Endothelial cell of umbilical vein (primary cell): Measurements from ENCODE around the gene SLC25A23. TPM values are rescaled to one million over a fixed set of nuclear protein-coding genes. Genes with fewer than 3 reads are reported as not detected.

Experiments
- BruUV-seq: library from RNA; stranded (reverse); fragments of 400-500 nt; replicated peaks from 2 replicates; lab custom pipeline; 2021; lab: Mats Ljungman, UMichigan
- CTCF ChIA-PET: fragments of 300-600, 350-600 bp; sonication (Branson Sonifier 250); formaldehyde crosslinking; loops from one replicate; lab custom pipeline; 2021; ENCODE audit warnings: antibody characterized with exemption, inconsistent platforms; lab: Charles Lee
- POLR2A ChIA-PET: fragments of 300-600, 350-600 bp; sonication (Branson Sonifier 250); formaldehyde crosslinking; loops from one replicate; lab custom pipeline; 2021; ENCODE audit warnings: antibody characterized with exemption, inconsistent platforms; lab: Charles Lee
- DNase-seq: peaks from one replicate; pipeline ENCODE4 v3.0.0-alpha.2; 2011; ENCODE audit warnings: low read depth, low spot score
- FAIRE-seq: peaks from 2 replicates; lab custom pipeline; 2011; peaks lifted over from hg19 to GRCh38; lab: Jason Lieb, UNC
- H2AFZ ChIP-seq: 2 replicates; pipeline ENCODE4 v1.6.0; 2012; ENCODE audit warnings: low read depth, low read length, control low read depth, inconsistent platforms
- H3K27ac ChIP-seq: 2 replicates; pipeline ENCODE4 v1.5.1; 2011; ENCODE audit warnings: low read depth, mild to moderate bottlenecking, control low read depth, low read length, moderate library complexity; ENCODE audit not compliant: insufficient read depth
- H3K27me3 ChIP-seq, 2 experiments: 2 replicates each; pipeline versions ENCODE4 v1.6.0 to v1.6.1; 2011; ENCODE audit warnings: low read length in 2 of 2, mixed read lengths in 1 of 2; ENCODE audit not compliant: control insufficient read depth in 2 of 2, insufficient read depth in 2 of 2
- H3K36me3 ChIP-seq, 2 experiments: 2 replicates in 1 of 2; 3 replicates in 1 of 2; pipeline ENCODE4 v1.5.1; 2011; ENCODE audit warnings: low read length in 2 of 2, mild to moderate bottlenecking in 1 of 2, moderate library complexity in 1 of 2; ENCODE audit not compliant: control insufficient read depth in 2 of 2, insufficient read depth in 2 of 2; ENCODE audit errors: extremely low read depth in 1 of 2
- H3K4me1 ChIP-seq: 3 replicates; pipeline ENCODE4 v1.5.1; 2011; ENCODE audit warnings: mild to moderate bottlenecking, low read length; ENCODE audit not compliant: control insufficient read depth, insufficient read depth; ENCODE audit errors: extremely low read depth
- H3K4me2 ChIP-seq: 2 replicates; pipeline ENCODE4 v1.6.1; 2011; ENCODE audit warnings: low read length, control low read depth, mixed read lengths; ENCODE audit not compliant: insufficient read depth
- H3K4me3 ChIP-seq, 3 experiments: fragments of 200-600 bp in 1 of 3; sonication (generic), shearing (Covaris generic) in 1 of 3; replicated peaks in 1 of 3; 2 replicates each; pipeline ENCODE4 v1.5.1; 2011 to 2016; ENCODE audit warnings: control low read depth in 3 of 3, low read length in 3 of 3, mild to moderate bottlenecking in 2 of 3, inconsistent platforms in 1 of 3, low read depth in 1 of 3, moderate library complexity in 1 of 3; ENCODE audit not compliant: insufficient read depth in 1 of 3
- H3K79me2 ChIP-seq: 2 replicates; pipeline ENCODE4 v1.6.0; 2012; ENCODE audit warnings: low read length, inconsistent platforms; ENCODE audit not compliant: control insufficient read depth, insufficient read depth
- H3K9ac ChIP-seq: replicated peaks from 2 replicates; pipeline ENCODE3; 2011; ENCODE audit warnings: low read length, control low read depth; ENCODE audit not compliant: insufficient read depth; ENCODE audit errors: extremely low read depth
- H3K9me1 ChIP-seq: replicated peaks from 3 replicates; pipeline ENCODE4 v1.6.0; 2011; ENCODE audit warnings: mild to moderate bottlenecking, low read length; ENCODE audit not compliant: control insufficient read depth, insufficient read depth; ENCODE audit errors: extremely low read depth
- H3K9me3 ChIP-seq: replicated peaks from 2 replicates; pipeline ENCODE4 v1.5.1; 2012; ENCODE audit warnings: low read length, inconsistent platforms; ENCODE audit not compliant: control insufficient read depth, insufficient read depth
- H4K20me1 ChIP-seq: replicated peaks from 2 replicates; pipeline ENCODE3; 2011; ENCODE audit warnings: mild to moderate bottlenecking, low read length; ENCODE audit not compliant: control insufficient read depth, insufficient read depth; ENCODE audit errors: extremely low read depth
- EZH2 ChIP-seq: IDR thresholded peaks from 2 replicates; pipeline ENCODE4 v1.6.1; 2012; ENCODE audit warnings: borderline replicate concordance, low read depth, mild to moderate bottlenecking, moderate library complexity, low read length, inconsistent platforms; ENCODE audit not compliant: severe bottlenecking
- FOS ChIP-seq: IDR thresholded peaks from 2 replicates; pipeline ENCODE4 v1.6.1; 2011; ENCODE audit warnings: mild to moderate bottlenecking, low read length, moderate library complexity, borderline replicate concordance; ENCODE audit not compliant: insufficient read depth
- GATA2 ChIP-seq: IDR thresholded peaks from 2 replicates; pipeline ENCODE4 v1.7.0; 2011; ENCODE audit warnings: low read depth, mild to moderate bottlenecking, moderate library complexity, mixed read lengths, low read length; ENCODE audit not compliant: insufficient read length, insufficient read depth
- JUN ChIP-seq: IDR thresholded peaks from 2 replicates; pipeline ENCODE4 v1.6.1; 2011; ENCODE audit warnings: borderline replicate concordance, low read depth; ENCODE audit not compliant: insufficient read length, insufficient read depth
- MAX ChIP-seq: IDR thresholded peaks from 2 replicates; pipeline ENCODE4 v1.6.1; 2011; ENCODE audit not compliant: insufficient read depth, insufficient read length
- MYC ChIP-seq: IDR thresholded peaks from one replicate; pipeline ENCODE4 v1.6.1; 2011; ENCODE audit warnings: mild to moderate bottlenecking, low read depth, low read length
- POLR2A ChIP-seq: IDR thresholded peaks from 2 replicates; pipeline ENCODE4 v1.6.1; 2012; ENCODE audit warnings: low read depth, mild to moderate bottlenecking, control low read depth, low read length
- POLR2AphosphoS5 ChIP-seq: IDR thresholded peaks from 2 replicates; pipeline ENCODE4 v1.6.1; 2012; ENCODE audit warnings: low read depth, mild to moderate bottlenecking, control low read depth, low read length, moderate library complexity; ENCODE audit not compliant: insufficient read depth
- dilution Hi-C: fragments of 300-500 bp; cut with MboI; formaldehyde crosslinking; loops from one replicate; pipeline ENCODE4 v1.15.0; 2019; ENCODE audit warnings: low sequenced_read_pairs; ENCODE audit not compliant: extremely low pct_ligation_motif_present
- intact Hi-C: fragments of 100-400 bp; cut with micrococcal nuclease; formaldehyde crosslinking; loops from one replicate; pipeline ENCODE4 v1.10.0; 2022
- polyA plus RNA-seq, 4 experiments: library from polyadenylated mRNA; depleted of rRNA in 3 of 4; stranded (reverse) in 3 of 4; unstranded in 1 of 4; fragments of >200 nt; gene quantifications; 2 replicates each; pipeline versions ENCODE4 v1.2.1 to v1.2.3, GENCODE V29; 2011 to 2012; ENCODE audit warnings: missing spikeins in 1 of 4
- total RNA-seq: library from RNA; stranded (reverse); gene quantifications from 2 replicates; pipeline ENCODE4 v1.2.3, GENCODE V29; 2021
- TF ChIP-seq, protein P1 (sequence below), 2 donors: IDR thresholded peaks; 1 replicate in 1 of 2; 2 replicates in 1 of 2; pipeline ENCODE4 v1.5.1; 2011; ENCODE audit warnings: low read length in 2 of 2, mild to moderate bottlenecking in 2 of 2, moderate library complexity in 2 of 2, control low read depth in 1 of 2, inconsistent platforms in 1 of 2, low read depth in 1 of 2; ENCODE audit not compliant: insufficient read depth in 1 of 2; ENCODE audit errors: extremely low read depth in 1 of 2

Gene SLC25A23
- total and polyA plus RNA-seq, 2 donors (not counting 3 experiments of a cell fraction or from before 2014, with no cell fraction given) = 12.8 to 33.5 TPM

DNA sequence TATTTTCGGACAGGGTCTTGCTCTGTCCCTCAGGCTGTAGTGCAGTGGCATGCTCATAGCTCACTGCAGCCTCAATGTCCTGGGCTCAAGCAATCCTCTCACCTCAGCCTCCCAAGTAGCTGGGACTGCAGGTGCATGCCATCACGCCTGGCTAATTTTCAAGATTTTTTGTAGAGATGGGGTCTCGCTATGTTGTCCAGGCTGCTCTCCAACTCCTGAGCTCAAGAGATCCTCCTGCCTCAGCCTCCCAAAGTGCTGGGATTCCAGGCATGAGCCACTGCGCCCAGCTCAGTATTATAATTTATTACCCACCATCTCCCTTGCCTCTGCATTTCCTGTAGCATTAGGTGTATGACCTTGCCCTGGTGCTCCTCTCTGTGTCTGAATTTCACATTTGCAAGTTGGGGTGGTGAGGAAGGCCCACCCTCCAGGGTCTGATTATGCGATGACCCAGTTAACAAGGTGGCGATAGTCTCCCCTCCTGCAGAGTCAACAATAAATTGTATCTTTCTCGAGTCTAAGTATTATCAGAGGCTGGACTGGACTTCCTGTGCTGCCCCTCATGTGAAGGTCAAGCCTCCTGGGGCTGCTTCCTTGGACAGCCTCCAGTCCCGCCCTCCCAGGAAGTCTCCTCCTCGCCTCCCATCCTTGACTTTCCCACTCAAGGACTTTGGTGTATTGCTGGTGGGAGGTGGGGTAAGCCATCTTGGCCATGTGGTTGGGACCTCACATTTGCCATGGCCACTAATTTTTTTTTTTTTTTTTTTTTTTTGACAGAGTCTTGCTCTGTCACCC is 44.0 kb upstream of the SLC25A23 start:
- H3K4me2 ChIP-seq = no peak overlapping the region
- no peak for TF ChIP-seq POLR2A
- TF ChIP-seq MYC = no peak
- intact Hi-C loops = no loop called here
- no peak overlapping the region for H3K27ac ChIP-seq
- no peak for FAIRE-seq
- no peak overlapping the region for H3K4me3 ChIP-seq
- CTCF ChIA-PET = interaction anchor here (1.1 kb wide), 1 partner anchor 21 kb away, joined by 3 read pairs; no protein-coding TSS in a partner anchor
- no peak for DNase-seq
- POLR2A ChIA-PET = no interaction called here
- H3K36me3 ChIP-seq = no peaks in the 10 kb centered on the region
- no peaks in the 10 kb centered on the region for H3K79me2 ChIP-seq
- no peaks in the 10 kb centered on the region for H3K9me3 ChIP-seq
- H2AFZ ChIP-seq = no peak overlapping the region
- no peaks in the 10 kb centered on the region for H3K4me1 ChIP-seq
- dilution Hi-C loops = no loop called here
- no peaks in the 10 kb centered on the region for H4K20me1 ChIP-seq
- no peak overlapping the region for H3K9ac ChIP-seq
- H3K9me1 ChIP-seq = no peaks in the 10 kb centered on the region
- peaks cover 16 to 24% of the 10 kb centered on the region in 2 experiments for H3K27me3 ChIP-seq
- BruUV-seq = no TSS peak

DNA sequence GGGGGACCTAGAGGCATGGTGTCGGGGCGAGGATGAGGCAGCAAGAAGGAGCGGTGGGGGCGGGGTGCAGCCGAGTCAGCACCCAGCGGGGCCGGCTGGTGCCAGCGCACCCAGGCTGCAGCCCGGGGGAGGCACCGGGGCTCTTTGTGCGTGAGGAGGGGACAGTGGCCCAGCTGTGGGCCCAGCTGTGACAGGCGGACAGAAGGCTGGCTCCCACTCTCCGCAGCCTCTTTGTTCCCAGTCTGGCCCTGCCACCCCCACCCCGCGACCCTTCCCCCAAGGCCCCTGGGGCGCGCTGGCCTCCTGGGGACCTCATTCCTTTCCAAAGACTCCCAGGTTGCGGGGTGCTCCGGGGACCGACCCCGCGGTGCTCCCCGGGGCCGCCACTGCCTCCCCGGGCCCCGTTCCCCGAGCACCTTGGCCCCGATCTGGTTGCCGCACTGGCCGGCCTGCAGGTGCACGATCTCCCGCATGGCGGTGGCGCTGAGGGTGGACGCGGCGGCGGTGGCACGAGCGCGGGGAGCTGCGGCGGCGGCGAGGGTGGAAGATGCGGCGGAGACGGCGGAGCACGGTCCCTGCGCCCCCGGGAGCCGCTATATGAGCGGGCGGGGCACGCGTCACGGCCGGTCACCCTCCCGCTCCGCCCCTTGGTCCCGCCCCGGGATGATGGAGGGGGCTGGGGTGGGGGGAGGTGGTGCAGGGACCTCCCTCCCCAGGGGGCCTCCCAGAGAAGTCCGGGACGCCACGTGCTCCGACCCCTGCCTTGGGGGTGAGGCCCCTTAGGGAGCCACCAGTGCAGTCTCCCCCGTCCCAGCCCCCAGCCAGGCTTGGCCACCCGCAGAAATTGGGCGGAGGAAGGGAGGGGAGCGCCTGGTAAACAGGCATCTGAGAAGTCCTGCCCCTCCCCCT is 42.4 kb upstream of the SLC25A23 start, which contains the start of gene TUBB4A:
TUBB4A (minus strand) TSS at position 570 of the 909 bp plus-strand sequence; CDS start at position 473, 97 bp downstream.
- Histone ChIP-seq H3K9me1 (no peaks in the 10 kb centered on the region), H3K27ac (no peak within 1 kb of the TSS), H3K36me3 (no peaks in the 10 kb centered on the region), H3K9me3 (no peaks in the 10 kb centered on the region), H3K4me3 (no peak within 1 kb of the TSS), H3K4me2 (no peak within 1 kb of the TSS), H3K79me2 (no peaks in the 10 kb centered on the region), H2AFZ (no peak within 1 kb of the TSS), H3K4me1 (no peaks in the 10 kb centered on the region), H4K20me1 (no peaks in the 10 kb centered on the region), H3K27me3 (peaks cover 16 to 24% of the 10 kb centered on the region in 2 experiments), H3K9ac (no peak within 1 kb of the TSS)
- CTCF ChIA-PET = no interaction called here
- no peak for TF ChIP-seq FOS
- no peak for TF ChIP-seq GATA2
- no peak for TF ChIP-seq POLR2AphosphoS5
- no peak for TF ChIP-seq POLR2A
- TF ChIP-seq JUN = no peak
- TF ChIP-seq MAX = no peak
- TF ChIP-seq EZH2 = peak; percentile 88
- TF ChIP-seq, protein P1, sequence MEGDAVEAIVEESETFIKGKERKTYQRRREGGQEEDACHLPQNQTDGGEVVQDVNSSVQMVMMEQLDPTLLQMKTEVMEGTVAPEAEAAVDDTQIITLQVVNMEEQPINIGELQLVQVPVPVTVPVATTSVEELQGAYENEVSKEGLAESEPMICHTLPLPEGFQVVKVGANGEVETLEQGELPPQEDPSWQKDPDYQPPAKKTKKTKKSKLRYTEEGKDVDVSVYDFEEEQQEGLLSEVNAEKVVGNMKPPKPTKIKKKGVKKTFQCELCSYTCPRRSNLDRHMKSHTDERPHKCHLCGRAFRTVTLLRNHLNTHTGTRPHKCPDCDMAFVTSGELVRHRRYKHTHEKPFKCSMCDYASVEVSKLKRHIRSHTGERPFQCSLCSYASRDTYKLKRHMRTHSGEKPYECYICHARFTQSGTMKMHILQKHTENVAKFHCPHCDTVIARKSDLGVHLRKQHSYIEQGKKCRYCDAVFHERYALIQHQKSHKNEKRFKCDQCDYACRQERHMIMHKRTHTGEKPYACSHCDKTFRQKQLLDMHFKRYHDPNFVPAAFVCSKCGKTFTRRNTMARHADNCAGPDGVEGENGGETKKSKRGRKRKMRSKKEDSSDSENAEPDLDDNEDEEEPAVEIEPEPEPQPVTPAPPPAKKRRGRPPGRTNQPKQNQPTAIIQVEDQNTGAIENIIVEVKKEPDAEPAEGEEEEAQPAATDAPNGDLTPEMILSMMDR (IDR thresholded peaks at IDR 0.05; ENCODE audit: extremely low read depth in 1 of 2, insufficient read depth in 1 of 2, low read depth in 1 of 2, low read length in 2 of 2) = no peak
- POLR2A ChIA-PET = no interaction called here
- intact Hi-C loops (no loop called here), dilution Hi-C loops (no loop called here)
- FAIRE-seq (no peak), DNase-seq (no peak)
- BruUV-seq = no TSS peak
